ENCODE data around the gene CCDC88C. TPM values are rescaled to one million over a fixed set of nuclear protein-coding genes. Genes with fewer than 3 reads are reported as not detected.

The CCDC88C gene
- total and polyA plus RNA-seq, 7 donors = 0.95 to 45.7 (median 3.9) TPM

GRCh38 chr14:91283666-91284065 lies 134.0 kb downstream of the CCDC88C start:
- no peak overlapping the region for H3K4me3 ChIP-seq
- no peak for TF ChIP-seq EP300 (IDR thresholded peaks at IDR 0.05)
- TF ChIP-seq, protein P1, sequence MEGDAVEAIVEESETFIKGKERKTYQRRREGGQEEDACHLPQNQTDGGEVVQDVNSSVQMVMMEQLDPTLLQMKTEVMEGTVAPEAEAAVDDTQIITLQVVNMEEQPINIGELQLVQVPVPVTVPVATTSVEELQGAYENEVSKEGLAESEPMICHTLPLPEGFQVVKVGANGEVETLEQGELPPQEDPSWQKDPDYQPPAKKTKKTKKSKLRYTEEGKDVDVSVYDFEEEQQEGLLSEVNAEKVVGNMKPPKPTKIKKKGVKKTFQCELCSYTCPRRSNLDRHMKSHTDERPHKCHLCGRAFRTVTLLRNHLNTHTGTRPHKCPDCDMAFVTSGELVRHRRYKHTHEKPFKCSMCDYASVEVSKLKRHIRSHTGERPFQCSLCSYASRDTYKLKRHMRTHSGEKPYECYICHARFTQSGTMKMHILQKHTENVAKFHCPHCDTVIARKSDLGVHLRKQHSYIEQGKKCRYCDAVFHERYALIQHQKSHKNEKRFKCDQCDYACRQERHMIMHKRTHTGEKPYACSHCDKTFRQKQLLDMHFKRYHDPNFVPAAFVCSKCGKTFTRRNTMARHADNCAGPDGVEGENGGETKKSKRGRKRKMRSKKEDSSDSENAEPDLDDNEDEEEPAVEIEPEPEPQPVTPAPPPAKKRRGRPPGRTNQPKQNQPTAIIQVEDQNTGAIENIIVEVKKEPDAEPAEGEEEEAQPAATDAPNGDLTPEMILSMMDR (IDR thresholded peaks at IDR 0.05) = no peak
- no peak for TF ChIP-seq POLR2A (IDR thresholded peaks at IDR 0.05)
- TF ChIP-seq POLR2AphosphoS5 (IDR thresholded peaks at IDR 0.05) = no peak
- peaks cover 0 to 31% (median 26%) of the 10 kb centered on the region in 4 donors for H3K4me1 ChIP-seq
- H3K27ac ChIP-seq = peak overlapping the region in 3 of 4 donors; percentile 55 to 73 (median 56)
- H3K27me3 ChIP-seq = no peaks in the 10 kb centered on the region
- intact Hi-C loops (cut with DNase I) = loop anchor here (10.0 kb wide), 1 partner anchor 219 kb away; the partner anchor contains the start of gene RPS6KA5
- no peaks in the 10 kb centered on the region for H3K9me3 ChIP-seq
- no peaks in the 10 kb centered on the region for H3K36me3 ChIP-seq
- WGBS, 2 donors = 94 to 97% methylated on average over 4 of the region's 4 CpGs
- no peak for DNase-seq

DNA sequence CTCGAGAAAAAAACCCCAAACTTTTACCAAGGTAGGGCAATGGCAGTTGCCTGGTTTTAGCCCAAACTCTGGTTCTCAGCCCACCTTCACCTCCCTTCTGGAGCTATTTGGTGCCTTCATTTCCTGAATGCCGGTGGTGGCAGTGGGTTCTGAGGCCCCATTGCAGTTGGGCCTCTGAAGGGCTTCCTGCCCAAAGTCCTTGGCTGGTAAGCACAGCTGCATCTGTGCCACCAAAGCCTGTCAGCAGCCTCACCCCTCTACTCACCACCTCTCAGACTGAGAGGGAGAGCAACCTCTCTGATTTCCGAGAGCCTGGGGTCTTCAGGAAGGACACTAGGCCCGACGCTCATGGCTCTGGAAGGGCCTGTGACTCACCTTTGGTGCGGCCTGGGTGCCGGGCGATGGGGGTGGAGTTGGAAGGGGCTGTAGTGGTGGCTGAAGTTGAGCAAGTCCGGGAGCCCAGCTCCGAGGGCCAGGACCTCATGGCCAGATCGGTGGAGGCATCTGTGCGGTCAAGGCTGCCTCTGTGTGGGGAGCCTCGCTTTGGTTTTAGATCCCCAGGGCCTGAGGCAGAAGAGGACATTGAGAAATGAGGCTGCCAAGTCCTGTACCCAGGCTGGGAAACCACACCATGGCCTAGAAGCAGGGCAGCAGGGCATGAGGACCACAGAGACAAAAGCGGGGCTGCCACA lies 134.5 kb downstream of the CCDC88C start:
- Histone ChIP-seq H3K4me3 (no peak overlapping the region), H3K36me3 (no peaks in the 10 kb centered on the region), H3K27ac (peak overlapping the region in 3 of 4 donors; percentile 55 to 73 (median 56)), H3K4me1 (peaks cover 0 to 31% (median 26%) of the 10 kb centered on the region in 4 donors), H3K27me3 (no peaks in the 10 kb centered on the region), H3K9me3 (no peaks in the 10 kb centered on the region)
- intact Hi-C loops (cut with DNase I) = loop anchor here (10.0 kb wide), 1 partner anchor 218 kb away; the partner anchor contains the start of gene RPS6KA5
- 90 to 97% methylated on average over 14 of the region's 14 CpGs for WGBS, 2 donors
- TF ChIP-seq, protein P1 (IDR thresholded peaks at IDR 0.05) = no peak
- TF ChIP-seq EP300 (IDR thresholded peaks at IDR 0.05) = no peak
- no peak for DNase-seq

GRCh38 chr14:91281346-91281745 lies 136.3 kb downstream of the CCDC88C start:
- WGBS, 2 donors = 92 to 95% methylated on average over 9 of the region's 9 CpGs
- H3K36me3 ChIP-seq = no peaks in the 10 kb centered on the region
- H3K4me1 ChIP-seq = peaks cover 0 to 48% (median 31%) of the 10 kb centered on the region in 4 donors
- H3K27me3 ChIP-seq = no peaks in the 10 kb centered on the region
- no peak for TF ChIP-seq EP300 (IDR thresholded peaks at IDR 0.05)
- no peak for TF ChIP-seq POLR2A (IDR thresholded peaks at IDR 0.05)
- TF ChIP-seq, protein P1 (IDR thresholded peaks at IDR 0.05) = no peak
- no peak for TF ChIP-seq POLR2AphosphoS5 (IDR thresholded peaks at IDR 0.05)
- intact Hi-C loops (cut with DNase I) = loop anchor here (10.0 kb wide), 1 partner anchor 217 kb away; the partner anchor contains the start of gene RPS6KA5
- no peak for DNase-seq
- H3K27ac ChIP-seq = no peak overlapping the region
- no peak overlapping the region for H3K4me3 ChIP-seq
- no peaks in the 10 kb centered on the region for H3K9me3 ChIP-seq

GRCh38 chr14:91280129-91280528 lies 137.5 kb downstream of the CCDC88C start:
- no peaks in the 10 kb centered on the region for H3K9me3 ChIP-seq
- no peaks in the 10 kb centered on the region for H3K36me3 ChIP-seq
- WGBS, 2 donors = 41 to 73% methylated on average over 5 of the region's 5 CpGs
- H3K27me3 ChIP-seq = no peaks in the 10 kb centered on the region
- no peak overlapping the region for H3K4me3 ChIP-seq
- DNase-seq = no peak
- no peak overlapping the region for H3K27ac ChIP-seq
- TF ChIP-seq, protein P1 (IDR thresholded peaks at IDR 0.05) = no peak
- TF ChIP-seq POLR2AphosphoS5 (IDR thresholded peaks at IDR 0.05) (no peak), EP300 (IDR thresholded peaks at IDR 0.05) (no peak), POLR2A (IDR thresholded peaks at IDR 0.05) (no peak)
- peaks cover 0 to 40% (median 21%) of the 10 kb centered on the region in 4 donors for H3K4me1 ChIP-seq
- intact Hi-C loops (cut with DNase I) = loop anchor here (10.0 kb wide), 1 partner anchor 215 kb away; the partner anchor contains the start of gene RPS6KA5
